ENCODE data around the gene FBL.

- TF ChIP-seq POLR2A (IDR thresholded peaks at IDR 0.05; ENCODE audit: low read depth, low read length) (no peak), MXI1 (IDR thresholded peaks at IDR 0.05; ENCODE audit: borderline replicate concordance, low read depth, low read length) (no peak), RAD21 (IDR thresholded peaks at IDR 0.05; ENCODE audit: low read length) (no peak), RFX5 (IDR thresholded peaks at IDR 0.05; ENCODE audit: low read depth, low read length) (no peak), SMC3 (IDR thresholded peaks at IDR 0.05; ENCODE audit: low read depth, low read length) (no peak), MAZ (IDR thresholded peaks at IDR 0.05; ENCODE audit: borderline replicate concordance, low read depth, low read length) (no peak), CHD1 (IDR thresholded peaks at IDR 0.05; ENCODE audit: low read depth, low read length) (no peak), MAFK (IDR thresholded peaks at IDR 0.05; ENCODE audit: low read depth, low read length) (no peak), BHLHE40 (IDR thresholded peaks at IDR 0.05; ENCODE audit: low read depth, low read length) (no peak), CEBPB (IDR thresholded peaks at IDR 0.05; ENCODE audit: low read depth, low read length) (no peak)
- TF ChIP-seq, protein P1, sequence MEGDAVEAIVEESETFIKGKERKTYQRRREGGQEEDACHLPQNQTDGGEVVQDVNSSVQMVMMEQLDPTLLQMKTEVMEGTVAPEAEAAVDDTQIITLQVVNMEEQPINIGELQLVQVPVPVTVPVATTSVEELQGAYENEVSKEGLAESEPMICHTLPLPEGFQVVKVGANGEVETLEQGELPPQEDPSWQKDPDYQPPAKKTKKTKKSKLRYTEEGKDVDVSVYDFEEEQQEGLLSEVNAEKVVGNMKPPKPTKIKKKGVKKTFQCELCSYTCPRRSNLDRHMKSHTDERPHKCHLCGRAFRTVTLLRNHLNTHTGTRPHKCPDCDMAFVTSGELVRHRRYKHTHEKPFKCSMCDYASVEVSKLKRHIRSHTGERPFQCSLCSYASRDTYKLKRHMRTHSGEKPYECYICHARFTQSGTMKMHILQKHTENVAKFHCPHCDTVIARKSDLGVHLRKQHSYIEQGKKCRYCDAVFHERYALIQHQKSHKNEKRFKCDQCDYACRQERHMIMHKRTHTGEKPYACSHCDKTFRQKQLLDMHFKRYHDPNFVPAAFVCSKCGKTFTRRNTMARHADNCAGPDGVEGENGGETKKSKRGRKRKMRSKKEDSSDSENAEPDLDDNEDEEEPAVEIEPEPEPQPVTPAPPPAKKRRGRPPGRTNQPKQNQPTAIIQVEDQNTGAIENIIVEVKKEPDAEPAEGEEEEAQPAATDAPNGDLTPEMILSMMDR (conservative IDR thresholded peaks at IDR 0.05; ENCODE audit: low read depth, low read length): no peak
- TF ChIP-seq, protein P2, sequence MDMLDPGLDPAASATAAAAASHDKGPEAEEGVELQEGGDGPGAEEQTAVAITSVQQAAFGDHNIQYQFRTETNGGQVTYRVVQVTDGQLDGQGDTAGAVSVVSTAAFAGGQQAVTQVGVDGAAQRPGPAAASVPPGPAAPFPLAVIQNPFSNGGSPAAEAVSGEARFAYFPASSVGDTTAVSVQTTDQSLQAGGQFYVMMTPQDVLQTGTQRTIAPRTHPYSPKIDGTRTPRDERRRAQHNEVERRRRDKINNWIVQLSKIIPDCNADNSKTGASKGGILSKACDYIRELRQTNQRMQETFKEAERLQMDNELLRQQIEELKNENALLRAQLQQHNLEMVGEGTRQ (IDR thresholded peaks at IDR 0.05; ENCODE audit: low read depth, low read length): no peak
Observed at GRCh38 chr19:39796000-39796498, 50.1 kb downstream of the FBL start.
